Measurements from ENCODE around the gene OR4F15. TPM values are rescaled to one million over a fixed set of nuclear protein-coding genes. Genes with fewer than 3 reads are reported as not detected.
"Not testable (repeated sequence)": the region's sequence is repeated elsewhere in the genome, so short reads cannot be mapped to it uniquely, and the experiment has no call there.

The OR4F15 gene
- total RNA-seq, 2 experiments from 2014 or later, result not detected

DNA sequence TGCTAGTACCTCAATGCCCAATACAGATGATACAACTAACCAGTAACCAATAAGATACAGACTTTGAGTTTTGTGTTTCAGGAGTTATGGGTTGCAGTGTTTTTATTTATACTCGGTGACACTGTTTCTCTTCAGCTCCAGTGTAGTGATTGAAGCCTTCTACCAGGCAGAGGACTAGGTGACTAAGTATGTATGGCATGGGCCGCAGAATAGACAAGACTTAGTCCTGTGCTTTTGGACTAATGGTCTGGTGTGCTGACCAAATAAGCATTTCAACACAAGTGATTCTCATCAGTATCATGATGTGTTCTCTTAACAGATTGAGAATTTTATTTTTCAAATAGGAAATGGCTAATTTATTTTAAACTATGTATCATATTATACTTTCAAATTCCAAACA, 24.0 kb upstream of the OR4F15 start:
- DNase-seq; H3K4me1 Mint-ChIP-seq (ENCODE audit: low read depth); H3K27ac Mint-ChIP-seq; H3K4me3 Mint-ChIP-seq; H3K27me3 Mint-ChIP-seq (ENCODE audit: low read depth); H3K9me3 Mint-ChIP-seq; intact Hi-C loops (cut with micrococcal nuclease); H3K36me3 Mint-ChIP-seq (ENCODE audit: low read depth); CTCF ChIA-PET: not testable (repeated sequence)

DNA sequence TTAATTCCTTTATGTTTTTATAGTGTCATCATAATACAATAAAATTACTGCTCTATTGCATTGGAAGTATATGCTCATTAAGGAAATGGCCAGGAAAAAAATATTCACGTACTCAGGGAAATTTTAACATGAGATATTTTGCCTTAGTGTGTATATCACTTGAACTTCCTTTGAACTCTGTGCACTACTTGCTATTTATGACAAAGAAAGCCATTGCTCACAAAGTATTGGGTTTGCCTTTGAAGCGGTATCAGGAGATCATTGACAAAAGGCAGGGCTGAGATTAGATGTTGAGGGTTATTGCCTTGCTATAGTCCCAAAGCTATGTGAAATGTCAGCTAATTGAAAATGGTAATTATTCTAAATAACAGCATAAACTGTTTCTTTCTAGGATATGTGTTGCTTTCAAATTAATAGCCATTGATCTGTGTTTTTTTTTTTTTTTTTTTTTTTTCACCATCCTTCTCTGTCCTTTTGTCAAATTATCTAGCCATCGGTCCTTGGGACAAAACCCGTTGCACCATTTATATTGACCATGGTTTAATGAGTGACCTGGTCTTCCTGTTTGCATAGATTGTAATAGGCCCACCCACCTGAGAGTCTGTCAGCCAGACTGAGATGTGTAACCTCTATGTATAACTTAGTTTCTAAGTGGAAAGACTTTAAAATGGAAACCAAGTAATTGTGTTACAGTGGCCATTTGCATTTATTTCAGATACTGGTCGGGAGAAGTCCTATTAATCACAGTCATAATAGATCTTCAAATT, 23.3 kb upstream of the OR4F15 start:
- H3K4me1 Mint-ChIP-seq (ENCODE audit: low read depth); DNase-seq; intact Hi-C loops (cut with micrococcal nuclease); H3K27me3 Mint-ChIP-seq (ENCODE audit: low read depth); H3K4me3 Mint-ChIP-seq; H3K9me3 Mint-ChIP-seq; H3K36me3 Mint-ChIP-seq (ENCODE audit: low read depth); CTCF ChIA-PET; H3K27ac Mint-ChIP-seq: not testable (repeated sequence)

DNA sequence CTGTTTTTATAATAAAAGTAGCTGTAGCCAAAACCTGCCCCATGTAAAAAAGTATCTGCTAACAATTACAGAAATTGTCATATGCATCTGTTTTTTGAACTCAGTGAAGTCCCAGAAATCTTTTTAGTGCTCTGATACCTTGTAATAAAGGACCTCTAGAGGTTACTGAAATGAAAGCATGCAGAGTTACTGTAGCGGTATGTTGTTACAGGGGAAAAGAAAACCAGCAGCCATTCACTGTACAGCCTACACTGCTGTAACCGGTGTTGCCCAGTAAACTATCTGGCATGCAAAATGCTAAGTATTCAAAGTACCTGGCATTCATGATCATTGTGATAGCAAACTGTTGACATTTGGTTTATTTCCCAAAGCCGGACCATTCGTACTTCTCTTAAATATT, 21.3 kb upstream of the OR4F15 start:
- intact Hi-C loops (cut with micrococcal nuclease); H3K27me3 Mint-ChIP-seq (ENCODE audit: low read depth); H3K9me3 Mint-ChIP-seq; H3K4me1 Mint-ChIP-seq (ENCODE audit: low read depth); H3K27ac Mint-ChIP-seq; H3K4me3 Mint-ChIP-seq; H3K36me3 Mint-ChIP-seq (ENCODE audit: low read depth); CTCF ChIA-PET; DNase-seq: not testable (repeated sequence)

DNA sequence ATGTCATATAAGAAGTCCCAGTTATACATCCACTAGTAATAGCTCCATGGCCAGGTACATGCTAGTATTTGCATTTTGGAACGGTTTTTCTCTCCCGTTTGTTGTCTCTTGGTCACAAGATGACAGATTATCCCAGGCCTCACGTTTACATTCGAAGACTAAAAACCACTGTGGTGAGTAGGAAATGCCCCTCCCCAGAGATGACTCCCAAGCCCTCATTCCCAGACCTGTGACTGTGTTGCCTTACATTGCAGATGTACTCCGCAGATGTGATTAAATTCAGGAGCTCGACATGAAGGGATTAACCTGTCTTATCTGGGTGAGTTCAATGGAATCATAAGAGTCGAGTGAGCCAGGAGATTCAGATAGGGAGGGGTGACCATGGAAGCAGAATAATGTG, 18.0 kb upstream of the OR4F15 start:
- H3K4me1 Mint-ChIP-seq (ENCODE audit: low read depth); CTCF ChIA-PET; intact Hi-C loops (cut with micrococcal nuclease); H3K27ac Mint-ChIP-seq; H3K27me3 Mint-ChIP-seq (ENCODE audit: low read depth); H3K4me3 Mint-ChIP-seq; DNase-seq; H3K9me3 Mint-ChIP-seq; H3K36me3 Mint-ChIP-seq (ENCODE audit: low read depth): not testable (repeated sequence)

DNA sequence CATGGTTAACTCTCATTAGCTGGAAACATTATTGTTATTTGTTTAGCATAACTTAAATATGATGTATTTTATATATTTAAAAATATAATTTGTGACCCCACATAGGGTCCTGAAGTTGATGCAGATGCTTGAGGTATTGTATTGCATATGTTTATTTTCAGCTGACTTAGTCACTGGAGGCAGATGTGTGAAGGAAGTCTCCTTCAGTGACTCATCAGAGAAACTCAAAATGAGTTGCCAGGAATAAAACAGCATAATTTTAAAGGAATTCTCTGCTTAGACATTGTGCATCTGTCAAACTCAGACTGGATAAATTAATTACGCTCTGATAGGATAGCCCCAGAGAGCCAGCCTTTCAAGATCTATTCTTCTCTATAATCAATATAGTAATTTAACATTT, 16.5 kb upstream of the OR4F15 start:
- no peaks in the 10 kb centered on the region for H3K4me1 Mint-ChIP-seq (ENCODE audit: low read depth)
- DNase-seq, result no peak
- intact Hi-C loops (cut with micrococcal nuclease), result no loop called here
- peaks cover 2% of the 10 kb centered on the region for H3K27me3 Mint-ChIP-seq (ENCODE audit: low read depth)
- H3K9me3 Mint-ChIP-seq, result no peaks in the 10 kb centered on the region
- CTCF ChIA-PET, result no interaction called here
- no peak overlapping the region for H3K27ac Mint-ChIP-seq
- no peak overlapping the region for H3K4me3 Mint-ChIP-seq
- H3K36me3 Mint-ChIP-seq (ENCODE audit: low read depth), result no peaks in the 10 kb centered on the region

DNA sequence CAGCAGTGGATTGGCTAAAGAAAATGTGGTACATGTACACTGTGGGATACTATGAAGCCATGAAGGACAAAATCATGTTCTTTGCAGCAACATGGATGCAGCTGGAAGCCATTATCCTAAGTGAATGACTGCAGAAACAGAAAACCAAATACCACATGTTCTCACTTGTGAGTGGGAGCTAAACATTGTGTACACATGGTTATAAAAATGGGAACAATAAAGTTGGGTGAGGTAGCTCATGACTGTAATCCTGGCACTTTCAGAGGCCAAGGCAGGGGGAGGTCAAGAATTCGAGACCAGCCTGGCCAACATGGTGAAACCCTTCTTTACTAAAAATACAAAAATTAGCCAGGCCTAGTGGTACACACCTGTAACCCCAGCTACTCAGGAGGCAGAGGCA, 12.3 kb upstream of the OR4F15 start:
- H3K27ac Mint-ChIP-seq, result no peak overlapping the region
- H3K4me1 Mint-ChIP-seq (ENCODE audit: low read depth), result no peaks in the 10 kb centered on the region
- no peak overlapping the region for H3K4me3 Mint-ChIP-seq
- H3K9me3 Mint-ChIP-seq, result no peaks in the 10 kb centered on the region
- no peaks in the 10 kb centered on the region for H3K36me3 Mint-ChIP-seq (ENCODE audit: low read depth)
- CTCF ChIA-PET, result interaction anchor here (0.6 kb wide), 1 partner anchor 34 kb away, joined by 4 read pairs; no protein-coding TSS in a partner anchor
- intact Hi-C loops (cut with micrococcal nuclease), result no loop called here
- DNase-seq, result no peak
- peaks cover 5% of the 10 kb centered on the region for H3K27me3 Mint-ChIP-seq (ENCODE audit: low read depth)

DNA sequence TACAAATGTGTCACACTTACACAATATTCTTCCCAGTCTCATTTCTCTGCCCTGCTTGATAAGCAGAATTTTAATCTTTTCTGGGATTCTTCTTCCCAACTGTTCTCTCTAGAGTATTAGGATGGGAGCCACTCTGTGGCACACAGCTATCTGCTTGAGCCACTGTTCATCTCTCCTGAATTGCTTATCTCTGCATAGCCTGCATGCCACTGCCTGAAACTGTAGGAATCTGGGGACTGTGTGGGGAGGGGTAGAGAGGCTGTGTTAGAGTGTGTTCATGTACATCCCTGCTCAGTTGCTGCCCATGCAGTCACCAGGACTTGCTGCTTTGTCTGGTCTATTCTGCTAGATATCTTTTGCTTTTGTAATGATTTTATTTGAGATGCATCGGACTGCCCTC, 11.0 kb upstream of the OR4F15 start:
- Mint-ChIP-seq H3K27me3 (ENCODE audit: low read depth) (peaks cover 8% of the 10 kb centered on the region), H3K9me3 (no peaks in the 10 kb centered on the region), H3K4me3 (no peak overlapping the region), H3K27ac (no peak overlapping the region), H3K36me3 (ENCODE audit: low read depth) (no peaks in the 10 kb centered on the region), H3K4me1 (ENCODE audit: low read depth) (no peaks in the 10 kb centered on the region)
- CTCF ChIA-PET, result no interaction called here
- intact Hi-C loops (cut with micrococcal nuclease), result no loop called here
- DNase-seq, result no peak

DNA sequence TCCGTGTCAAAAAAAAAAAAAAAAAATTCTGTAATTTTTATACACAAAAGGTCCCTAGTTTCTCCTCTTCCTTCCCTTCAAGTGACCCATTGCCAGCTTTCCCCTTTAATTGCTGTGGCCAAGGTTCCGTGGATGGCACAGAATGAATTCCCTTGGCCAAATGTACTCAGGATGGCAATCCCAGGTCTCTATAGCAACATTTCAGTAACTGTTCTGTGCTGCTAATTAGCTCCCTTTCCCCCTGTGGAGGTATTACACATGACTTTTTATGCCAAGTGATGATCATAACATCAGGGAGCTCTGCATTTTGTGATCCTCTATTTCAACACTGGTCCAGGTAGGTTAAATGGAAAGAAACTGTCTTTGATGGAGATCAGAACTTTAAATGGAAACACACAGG, 8.8 kb upstream of the OR4F15 start, which contains the start of gene OR4F6:
OR4F6 (plus strand) TSS at position 301 of the 400 bp plus-strand sequence. CDS start 2,211 bp downstream, outside the sequence.
- Mint-ChIP-seq H3K9me3 (no peaks in the 10 kb centered on the region), H3K4me1 (ENCODE audit: low read depth) (no peaks in the 10 kb centered on the region), H3K36me3 (ENCODE audit: low read depth) (no peaks in the 10 kb centered on the region), H3K27me3 (ENCODE audit: low read depth) (peaks cover 9% of the 10 kb centered on the region), H3K27ac (no peak within 1 kb of the TSS), H3K4me3 (no peak within 1 kb of the TSS)
- intact Hi-C loops (cut with micrococcal nuclease), result no loop called here
- CTCF ChIA-PET, result interaction anchor here (0.6 kb wide), 2 partner anchors 34 to 164 kb away, joined by 4 read pairs; no protein-coding TSS in a partner anchor
- no peak for DNase-seq

DNA sequence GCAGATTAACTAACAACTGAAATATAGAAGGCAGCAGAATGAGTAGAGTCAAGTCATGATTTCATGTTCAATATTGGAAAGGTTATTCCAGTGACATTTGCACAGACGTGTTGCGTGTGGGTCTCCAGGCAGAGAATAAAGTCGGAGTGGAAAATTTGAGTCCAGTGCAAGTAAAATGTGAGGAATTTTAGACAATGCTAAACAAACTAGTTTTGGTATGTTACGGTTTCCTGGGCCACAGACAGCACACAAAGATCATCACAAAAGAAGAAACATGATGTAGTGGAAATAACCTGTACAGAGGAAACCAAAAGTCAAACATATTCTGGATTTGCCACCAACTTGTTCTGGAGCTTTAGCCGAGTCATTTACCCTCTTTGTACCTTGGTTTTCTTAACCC, 8.3 kb upstream of the OR4F15 start:
- Mint-ChIP-seq H3K4me1 (ENCODE audit: low read depth) (no peaks in the 10 kb centered on the region), H3K27ac (no peak overlapping the region), H3K27me3 (ENCODE audit: low read depth) (peaks cover 9% of the 10 kb centered on the region), H3K9me3 (no peaks in the 10 kb centered on the region), H3K36me3 (ENCODE audit: low read depth) (no peaks in the 10 kb centered on the region), H3K4me3 (no peak overlapping the region)
- CTCF ChIA-PET, result interaction anchor here (0.6 kb wide), 2 partner anchors 33 to 165 kb away, joined by 4 read pairs; no protein-coding TSS in a partner anchor
- DNase-seq, result no peak
- intact Hi-C loops (cut with micrococcal nuclease), result no loop called here

DNA sequence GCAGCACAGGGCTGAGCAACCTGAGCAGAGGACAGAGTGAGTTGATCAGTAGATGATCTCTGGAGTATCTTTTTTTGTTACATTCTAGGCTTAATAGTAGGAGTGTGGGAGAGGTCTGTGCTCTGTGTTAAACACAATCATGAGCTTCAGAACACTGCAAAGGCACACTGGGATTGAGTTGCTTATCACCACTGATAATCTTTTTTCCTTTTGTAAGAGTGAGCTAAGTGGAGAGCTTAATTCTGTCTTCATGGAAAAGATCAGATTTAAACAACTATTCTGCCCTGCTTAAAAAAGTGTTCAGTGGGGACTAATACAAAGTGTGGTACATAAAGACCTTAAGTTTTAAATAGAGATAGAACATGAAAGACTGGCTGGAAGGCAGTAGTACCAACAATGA, 7.6 kb upstream of the OR4F15 start:
- no peaks in the 10 kb centered on the region for H3K4me1 Mint-ChIP-seq (ENCODE audit: low read depth)

DNA sequence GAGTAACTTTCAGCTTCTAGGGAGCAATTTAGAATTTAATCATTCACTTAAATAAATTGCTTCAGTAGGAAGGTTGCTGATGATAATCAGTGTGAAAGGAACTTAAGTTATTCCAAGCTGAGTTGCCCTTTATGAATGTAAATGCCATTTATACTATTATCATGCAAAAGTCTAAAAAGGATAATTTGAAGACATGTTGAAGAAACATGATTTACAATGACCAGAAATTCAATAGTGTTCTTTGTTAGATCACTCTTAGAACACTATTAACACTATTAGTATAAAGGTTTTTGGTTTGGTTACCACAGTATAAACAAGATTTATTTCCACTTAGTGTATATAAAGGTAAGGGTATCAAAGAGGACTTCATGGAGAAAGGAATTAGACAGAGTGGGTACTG, 7.1 kb upstream of the OR4F15 start:
- Mint-ChIP-seq H3K4me3 (no peak overlapping the region), H3K27me3 (ENCODE audit: low read depth) (peaks cover 13% of the 10 kb centered on the region), H3K27ac (no peak overlapping the region), H3K36me3 (ENCODE audit: low read depth) (no peaks in the 10 kb centered on the region), H3K9me3 (no peaks in the 10 kb centered on the region), H3K4me1 (ENCODE audit: low read depth) (no peaks in the 10 kb centered on the region)
- no peak for DNase-seq
- intact Hi-C loops (cut with micrococcal nuclease), result no loop called here
- CTCF ChIA-PET, result no interaction called here

More for the DNA sequence above, 7.6 kb upstream of the OR4F15 start:
- no peak overlapping the region for H3K27ac Mint-ChIP-seq
- no peak overlapping the region for H3K4me3 Mint-ChIP-seq
- no peak for DNase-seq
- H3K27me3 Mint-ChIP-seq (ENCODE audit: low read depth), result peaks cover 12% of the 10 kb centered on the region
- CTCF ChIA-PET, result no interaction called here
- no peaks in the 10 kb centered on the region for H3K36me3 Mint-ChIP-seq (ENCODE audit: low read depth)
- intact Hi-C loops (cut with micrococcal nuclease), result no loop called here
- no peaks in the 10 kb centered on the region for H3K9me3 Mint-ChIP-seq

DNA sequence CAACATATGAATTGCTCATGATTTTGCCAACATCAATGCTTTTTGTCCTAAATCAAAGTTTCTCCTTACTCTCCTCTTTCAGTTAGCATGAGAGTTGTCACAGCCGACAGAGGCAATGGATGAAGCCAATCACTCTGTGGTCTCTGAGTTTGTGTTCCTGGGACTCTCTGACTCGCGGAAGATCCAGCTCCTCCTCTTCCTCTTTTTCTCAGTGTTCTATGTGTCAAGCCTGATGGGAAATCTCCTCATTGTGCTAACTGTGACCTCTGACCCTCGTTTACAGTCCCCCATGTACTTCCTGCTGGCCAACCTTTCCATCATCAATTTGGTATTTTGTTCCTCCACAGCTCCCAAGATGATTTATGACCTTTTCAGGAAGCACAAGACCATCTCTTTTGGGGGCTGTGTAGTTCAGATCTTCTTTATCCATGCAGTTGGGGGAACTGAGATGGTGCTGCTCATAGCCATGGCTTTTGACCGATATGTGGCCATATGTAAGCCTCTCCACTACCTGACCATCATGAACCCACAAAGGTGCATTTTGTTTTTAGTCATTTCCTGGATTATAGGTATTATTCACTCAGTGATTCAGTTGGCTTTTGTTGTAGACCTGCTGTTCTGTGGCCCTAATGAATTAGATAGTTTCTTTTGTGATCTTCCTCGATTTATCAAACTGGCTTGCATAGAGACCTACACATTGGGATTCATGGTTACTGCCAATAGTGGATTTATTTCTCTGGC, 6.2 kb upstream of the OR4F15 start:
- CTCF ChIA-PET, result no interaction called here
- Mint-ChIP-seq H3K4me3 (no peak overlapping the region), H3K36me3 (ENCODE audit: low read depth) (no peaks in the 10 kb centered on the region), H3K4me1 (ENCODE audit: low read depth) (no peaks in the 10 kb centered on the region), H3K9me3 (no peaks in the 10 kb centered on the region), H3K27ac (no peak overlapping the region), H3K27me3 (ENCODE audit: low read depth) (peaks cover 16% of the 10 kb centered on the region)
- intact Hi-C loops (cut with micrococcal nuclease), result no loop called here
- no peak for DNase-seq
